Measurements from ENCODE around the gene SOX6. TPM values are rescaled to one million over a fixed set of nuclear protein-coding genes. Genes with fewer than 3 reads are reported as not detected.

Gene SOX6
- total RNA-seq, 4 donors from 2014 or later = 0.29 to 20.5 (median 8.2) TPM

- no peaks in the 10 kb centered on the region for H3K27me3 ChIP-seq
- H3K4me1 ChIP-seq = no peaks in the 10 kb centered on the region
- DNase-seq = no peak
- H3K9me3 ChIP-seq = no peaks in the 10 kb centered on the region
- intact Hi-C loops (cut with DNase I; ENCODE audit: low total_unique reads) = no loop called here
- TF ChIP-seq POLR2A (IDR thresholded peaks at IDR 0.05) (no peak), CTCF (IDR thresholded peaks at IDR 0.05) (no peak)
- H3K27ac ChIP-seq = no peak overlapping the region
- no peaks in the 10 kb centered on the region for H3K36me3 ChIP-seq
- H3K4me3 ChIP-seq = no peak overlapping the region
Observed at GRCh38 chr11:16341853-16342252, 14.5 kb downstream of the SOX6 start.

GRCh38 chr11:16338393-16338792 lies 18.0 kb downstream of the SOX6 start:
- TF ChIP-seq CTCF (IDR thresholded peaks at IDR 0.05) (no peak), POLR2A (IDR thresholded peaks at IDR 0.05) (no peak)
- H3K36me3 ChIP-seq = no peaks in the 10 kb centered on the region
- no peak overlapping the region for H3K27ac ChIP-seq
- no peaks in the 10 kb centered on the region for H3K9me3 ChIP-seq
- no peak overlapping the region for H3K4me3 ChIP-seq
- intact Hi-C loops (cut with DNase I; ENCODE audit: low total_unique reads) = no loop called here
- H3K4me1 ChIP-seq = no peaks in the 10 kb centered on the region
- no peak for DNase-seq
- no peaks in the 10 kb centered on the region for H3K27me3 ChIP-seq

GRCh38 chr11:16337421-16338213 lies 18.7 kb downstream of the SOX6 start:
- no peak for DNase-seq
- H3K9me3 ChIP-seq = no peaks in the 10 kb centered on the region
- H3K4me3 ChIP-seq = no peak overlapping the region
- H3K27ac ChIP-seq = no peak overlapping the region
- intact Hi-C loops (cut with DNase I; ENCODE audit: low total_unique reads) = no loop called here
- no peak for TF ChIP-seq CTCF (IDR thresholded peaks at IDR 0.05)
- TF ChIP-seq POLR2A (IDR thresholded peaks at IDR 0.05) = no peak
- H3K27me3 ChIP-seq = no peaks in the 10 kb centered on the region
- no peaks in the 10 kb centered on the region for H3K36me3 ChIP-seq
- no peaks in the 10 kb centered on the region for H3K4me1 ChIP-seq

GRCh38 chr11:16336721-16337120 lies 19.6 kb downstream of the SOX6 start:
- Histone ChIP-seq H3K36me3 (no peaks in the 10 kb centered on the region), H3K9me3 (no peaks in the 10 kb centered on the region), H3K27ac (no peak overlapping the region), H3K4me3 (no peak overlapping the region), H3K4me1 (no peaks in the 10 kb centered on the region), H3K27me3 (no peaks in the 10 kb centered on the region)
- intact Hi-C loops (cut with DNase I; ENCODE audit: low total_unique reads) = no loop called here
- DNase-seq = no peak
- no peak for TF ChIP-seq CTCF (IDR thresholded peaks at IDR 0.05)

- Histone ChIP-seq H3K4me1 (no peaks in the 10 kb centered on the region), H3K27ac (no peak overlapping the region), H3K4me3 (no peak overlapping the region), H3K27me3 (no peaks in the 10 kb centered on the region), H3K9me3 (no peaks in the 10 kb centered on the region), H3K36me3 (no peaks in the 10 kb centered on the region)
- intact Hi-C loops (cut with DNase I; ENCODE audit: low total_unique reads) = no loop called here
- TF ChIP-seq POLR2A (IDR thresholded peaks at IDR 0.05) (no peak), CTCF (IDR thresholded peaks at IDR 0.05) (no peak)
- DNase-seq = no peak
Observed at GRCh38 chr11:16336204-16336603, 20.1 kb downstream of the SOX6 start.

Data from uterus (tissue), 4 donors.